GM18909 (cell line): ENCODE measurements around the gene GDPGP1.

ENCODE experiments used
- ATAC-seq: cut with Tn5 transposase; IDR thresholded peaks from one replicate; pipeline ENCODE4 v1.9.1; 2021; ENCODE audit warnings: mild to moderate bottlenecking; ENCODE audit not compliant: unreplicated experiment, poor library complexity

The GDPGP1 gene

GRCh38 chr15:90223441-90224165 is 10.4 kb upstream of the GDPGP1 start:
- no peak for ATAC-seq

DNA sequence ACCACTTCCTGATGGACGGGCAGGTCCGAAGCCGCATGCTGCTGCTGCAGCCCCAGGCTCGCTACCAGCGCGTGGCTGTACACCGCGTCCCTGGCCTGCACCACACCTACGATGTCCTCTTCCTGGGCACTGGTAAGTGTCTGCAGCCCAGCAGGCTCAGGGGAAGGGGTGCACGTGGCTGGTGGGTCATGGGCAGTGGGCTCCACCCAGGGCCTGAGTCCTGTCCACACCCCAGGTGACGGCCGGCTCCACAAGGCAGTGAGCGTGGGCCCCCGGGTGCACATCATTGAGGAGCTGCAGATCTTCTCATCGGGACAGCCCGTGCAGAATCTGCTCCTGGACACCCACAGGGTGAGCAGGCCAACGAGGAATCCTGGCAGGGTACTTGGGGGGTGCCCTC is 9.0 kb upstream of the GDPGP1 start:
- no peak for ATAC-seq

- ATAC-seq, result no peak
Observed at GRCh38 chr15:90225504-90226234, 8.3 kb upstream of the GDPGP1 start.

DNA sequence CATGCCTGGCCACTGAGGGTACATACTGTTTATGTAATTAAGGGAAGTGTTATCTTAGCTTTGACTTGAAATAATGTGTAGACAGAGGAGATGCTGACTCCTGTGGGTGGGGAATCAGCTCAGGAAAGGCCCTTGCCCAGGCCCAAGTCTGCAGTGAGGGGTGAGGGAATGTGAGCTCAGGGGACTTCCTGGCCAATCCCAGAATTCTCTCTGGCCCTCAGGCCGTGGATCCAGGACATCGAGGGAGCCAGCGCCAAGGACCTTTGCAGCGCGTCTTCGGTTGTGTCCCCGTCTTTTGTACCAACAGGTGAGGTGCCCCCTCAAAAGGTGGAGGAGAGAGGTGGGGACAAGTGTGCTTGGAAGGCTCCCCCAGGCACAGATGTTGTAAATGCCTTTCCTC is 6.7 kb upstream of the GDPGP1 start:
- ATAC-seq, result no peak

GRCh38 chr15:90227816-90228772 is 5.9 kb upstream of the GDPGP1 start:
- no peak for ATAC-seq

- ATAC-seq, result no peak
Observed at GRCh38 chr15:90228960-90229359, 5.0 kb upstream of the GDPGP1 start.

GRCh38 chr15:90230071-90230494 is 3.9 kb upstream of the GDPGP1 start:
- ATAC-seq, result no peak

DNA sequence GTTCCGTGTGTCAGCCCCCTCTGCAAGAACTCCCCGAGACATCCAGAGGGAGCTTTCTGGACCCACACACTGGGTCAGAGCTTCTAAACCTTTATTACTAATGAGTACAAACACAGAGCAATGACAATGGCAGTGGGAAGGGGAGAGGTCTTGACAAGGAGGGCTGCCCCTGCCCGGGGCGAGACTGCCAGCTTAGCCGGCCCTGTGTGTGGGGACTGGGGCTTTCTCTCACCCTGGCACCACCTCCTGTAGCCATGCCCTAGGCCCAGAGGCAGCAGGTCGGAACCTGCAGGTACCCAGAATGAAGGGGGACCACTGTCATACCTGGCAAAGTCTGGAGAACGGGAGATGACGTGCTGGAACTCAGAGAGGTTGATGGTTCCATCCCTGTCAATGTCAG is 3.4 kb upstream of the GDPGP1 start:
- ATAC-seq, result no peak

DNA sequence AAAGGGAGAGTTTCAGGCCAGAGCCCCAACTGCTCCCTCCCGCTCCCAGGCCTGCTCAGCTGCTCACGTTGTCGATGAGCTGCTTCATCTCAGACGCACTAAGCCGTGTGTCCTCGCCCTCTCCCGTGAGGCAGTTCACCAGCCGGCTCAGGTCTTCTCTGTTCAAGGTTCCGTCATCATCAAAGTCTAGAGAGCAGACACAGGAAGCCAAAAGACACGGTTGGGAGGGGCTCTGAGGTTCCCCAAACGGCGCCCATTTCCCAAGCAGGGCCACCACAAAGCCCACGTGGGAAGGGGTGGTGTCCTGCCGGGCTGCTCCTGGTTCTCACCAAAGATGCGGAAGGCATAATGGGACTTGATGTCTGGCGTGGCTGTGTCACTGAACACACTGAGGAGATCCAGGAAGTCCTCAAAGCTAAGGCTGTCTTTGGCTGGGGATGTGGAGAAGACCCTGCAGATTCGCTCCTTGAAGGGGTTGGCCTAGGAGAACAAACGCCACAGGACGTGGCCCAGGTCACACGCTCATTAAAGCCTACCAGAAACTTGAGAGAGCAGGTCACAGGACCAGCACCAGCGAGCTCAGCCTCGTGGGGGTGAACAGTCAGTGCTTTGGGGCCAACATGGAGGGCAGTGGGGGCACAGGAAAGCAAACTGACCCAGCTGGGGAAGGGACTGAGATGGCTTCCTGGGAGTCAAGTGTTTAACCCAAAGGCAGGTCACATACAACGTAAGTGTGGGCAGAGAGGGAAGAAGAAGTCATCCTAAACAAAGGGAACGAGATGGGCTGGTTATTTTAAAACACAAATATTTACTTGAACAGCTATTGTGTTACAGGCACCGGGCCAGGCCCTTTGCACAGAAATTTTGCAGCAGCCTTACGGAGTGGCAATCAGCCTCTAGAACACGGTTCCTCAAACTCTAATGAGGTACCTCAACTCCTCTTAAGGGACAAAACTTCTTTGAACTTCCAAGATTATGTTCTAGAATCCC is 2.7 kb upstream of the GDPGP1 start:
- no peak for ATAC-seq

DNA sequence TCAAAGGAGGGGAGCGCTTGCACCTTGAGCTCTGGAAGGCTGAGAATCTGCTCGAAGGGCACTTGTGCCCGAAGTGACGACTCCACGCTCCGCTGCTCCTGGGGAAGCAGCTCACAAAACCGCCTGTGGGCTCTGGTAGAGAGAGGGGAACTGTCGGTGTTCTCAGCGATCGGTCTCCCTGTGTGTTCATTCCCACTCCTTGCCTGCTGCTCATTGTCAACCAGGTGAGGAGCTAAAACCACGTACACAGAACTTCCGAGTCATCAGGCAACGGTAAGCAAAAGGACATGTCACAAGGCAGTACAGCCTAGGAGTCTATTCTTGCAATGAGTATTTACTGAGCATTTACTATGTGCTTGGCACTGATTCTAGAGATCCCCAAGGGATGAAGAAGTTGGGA is 1.8 kb upstream of the GDPGP1 start:
- ATAC-seq, result no peak

DNA sequence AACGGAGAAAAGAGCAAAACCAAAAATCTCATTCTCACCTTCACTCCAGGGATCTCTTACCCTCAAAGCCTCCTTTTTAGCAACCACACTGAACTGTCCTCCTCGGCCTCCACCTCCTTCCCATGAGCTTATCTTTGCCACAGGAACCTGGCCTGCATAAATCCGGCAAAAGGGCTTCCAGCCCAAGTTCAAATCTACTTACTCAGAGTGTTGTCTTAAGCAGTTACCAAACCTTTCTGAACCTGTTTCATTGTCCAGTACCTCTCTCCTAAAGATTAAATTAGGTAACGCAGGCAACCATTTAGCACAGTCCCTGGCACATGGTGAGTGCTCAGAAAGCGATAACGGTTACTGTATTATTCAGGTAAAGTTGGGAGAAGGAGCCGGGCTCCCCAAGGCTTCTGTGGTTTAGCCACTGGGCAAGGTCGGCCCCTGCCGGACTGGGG is 1.0 kb upstream of the GDPGP1 start:
- no peak for ATAC-seq

DNA sequence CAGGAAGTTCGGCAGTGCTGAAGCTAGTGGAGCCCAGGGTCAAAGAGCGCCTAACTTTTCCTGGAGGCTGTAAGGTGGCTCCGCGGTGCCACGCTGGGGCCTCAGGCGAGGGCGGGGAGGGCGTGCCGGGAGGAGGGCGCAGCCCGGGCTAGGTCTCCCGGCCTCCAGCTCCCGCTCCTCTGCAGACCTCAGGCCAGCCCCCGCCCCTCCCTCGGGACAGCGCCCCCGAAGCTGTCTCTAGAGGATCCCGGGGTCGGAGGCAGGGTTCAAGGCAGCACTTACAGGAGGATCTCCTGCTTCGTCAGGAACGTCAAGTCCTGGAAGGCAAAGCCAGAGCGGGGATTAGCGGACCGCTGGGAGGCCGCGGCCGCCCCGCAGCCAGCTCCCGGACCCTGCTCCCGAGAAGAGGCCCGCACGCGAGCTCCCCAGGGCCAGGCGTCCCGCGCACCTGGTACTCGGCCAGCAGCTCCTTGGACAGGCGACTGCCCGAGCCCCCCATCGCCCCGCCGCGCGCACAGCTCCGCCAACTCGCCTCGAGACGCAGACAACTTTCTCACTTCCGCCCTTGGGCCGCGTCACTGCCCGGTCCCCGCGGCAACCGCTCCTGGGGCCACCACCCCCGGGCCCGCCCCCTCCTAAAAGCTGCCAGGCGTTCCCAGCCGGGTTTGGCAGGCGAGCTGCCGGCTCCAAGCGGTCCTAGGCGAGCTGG is 468 bp upstream of the GDPGP1 start, which contains the start of gene CIB1:
TSS of gene CIB1 (minus strand) at position 555 of the 709 bp plus-strand sequence. CDS start at position 499, 56 bp downstream.
- ATAC-seq, result peak; percentile 92

GRCh38 chr15:90239371-90239770 is 5.4 kb downstream of the GDPGP1 start:
- no peak for ATAC-seq

DNA sequence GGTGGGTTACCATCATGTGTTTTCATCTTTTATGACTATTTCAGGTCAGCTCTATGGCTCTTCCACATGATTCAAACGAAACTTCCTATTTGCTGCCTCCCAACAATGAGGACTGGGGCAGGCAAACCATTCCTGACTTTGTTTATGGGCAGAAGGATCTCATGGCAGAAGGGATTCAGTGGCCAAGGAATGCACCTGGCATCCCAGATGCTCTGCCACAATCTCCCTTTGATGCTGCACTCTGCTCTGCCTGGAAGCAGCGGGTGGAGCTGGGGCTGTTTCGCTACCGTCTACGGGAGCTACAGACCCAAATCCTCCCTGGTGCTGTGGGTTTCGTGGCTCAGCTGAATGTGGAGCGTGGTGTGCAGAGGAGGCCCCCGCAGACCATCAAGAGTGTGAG is 6.8 kb downstream of the GDPGP1 start:
- ATAC-seq, result no peak

DNA sequence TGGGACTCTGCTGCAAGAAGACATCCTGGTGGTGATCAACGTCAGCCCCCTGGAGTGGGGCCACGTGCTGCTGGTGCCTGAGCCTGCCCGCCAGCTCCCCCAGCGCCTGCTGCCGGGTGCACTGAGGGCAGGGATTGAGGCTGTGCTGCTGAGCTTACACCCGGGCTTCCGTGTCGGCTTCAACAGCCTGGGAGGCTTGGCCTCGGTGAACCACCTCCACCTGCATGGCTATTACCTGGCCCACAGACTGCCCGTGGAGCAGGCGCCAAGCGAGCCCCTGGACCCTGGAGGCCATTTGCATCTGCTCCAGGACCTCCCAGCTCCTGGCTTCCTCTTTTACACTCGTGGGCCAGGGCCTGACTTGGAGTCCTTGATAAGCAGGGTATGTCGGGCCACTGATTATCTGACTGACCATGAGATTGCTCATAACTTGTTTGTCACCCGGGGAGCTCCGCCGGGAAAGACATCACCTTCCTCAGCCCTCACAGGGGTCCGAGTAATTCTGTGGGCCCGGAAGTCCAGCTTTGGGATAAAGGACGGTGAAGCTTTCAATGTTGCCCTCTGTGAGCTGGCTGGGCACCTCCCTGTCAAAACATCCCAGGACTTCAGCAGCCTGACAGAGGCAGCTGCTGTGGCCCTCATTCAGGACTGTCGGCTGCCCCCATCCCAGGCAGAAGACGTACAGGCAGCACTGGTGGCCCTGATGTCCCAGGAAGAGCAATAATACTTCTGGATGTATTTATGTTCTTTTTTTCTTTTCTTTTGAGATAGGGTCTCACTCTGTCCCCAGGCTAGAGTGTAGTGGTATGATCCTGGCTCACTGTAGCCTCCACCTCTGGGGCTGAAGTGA is 7.6 kb downstream of the GDPGP1 start:
- no peak for ATAC-seq

- no peak for ATAC-seq
Observed at GRCh38 chr15:90243943-90244639, 10.1 kb downstream of the GDPGP1 start.

DNA sequence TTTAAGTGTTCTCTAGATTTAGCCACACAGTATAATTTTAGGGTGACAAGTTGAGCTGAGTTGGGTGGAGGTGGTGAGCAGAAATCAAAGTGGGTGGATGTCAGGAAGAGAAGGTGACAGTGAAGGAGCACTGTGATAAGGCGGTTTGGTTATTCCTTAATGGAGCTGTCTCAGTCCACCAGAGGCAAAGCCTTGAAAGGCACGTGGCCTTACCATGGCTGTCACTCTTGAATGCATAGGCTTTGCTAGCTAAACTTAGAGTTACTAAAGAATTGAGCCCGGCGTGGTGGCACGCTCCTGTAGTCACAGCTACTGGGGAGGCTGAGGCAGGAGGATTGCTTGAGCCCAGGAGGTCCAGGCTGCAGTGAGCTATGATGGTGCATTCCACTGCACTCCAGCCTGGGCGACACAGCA is 14.8 kb downstream of the GDPGP1 start:
- no peak for ATAC-seq
